Measurements from ENCODE around the gene CLMN.

The CLMN gene

DNA sequence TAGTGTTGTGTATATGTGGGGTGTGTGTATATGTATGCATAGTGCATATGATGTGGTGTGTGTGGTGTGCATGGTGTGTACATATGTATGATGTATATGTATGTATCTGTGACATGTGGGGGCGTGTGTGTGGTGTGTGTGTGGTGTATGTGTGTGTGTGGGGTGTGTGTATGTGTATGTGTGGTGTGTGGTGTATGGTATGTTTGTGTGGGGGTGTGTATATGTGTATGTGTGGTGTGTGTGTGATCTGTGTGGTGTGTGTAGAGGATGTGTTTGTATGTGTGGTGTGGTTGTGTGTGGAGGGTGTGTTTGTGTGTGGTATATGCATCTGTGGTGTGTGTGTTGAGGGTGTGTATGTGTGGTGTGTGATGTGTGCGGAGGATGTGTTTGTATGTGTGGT is 61.6 kb downstream of the CLMN start:
- DNase-seq, result no peak

GRCh38 chr14:95257521-95257920 is 62.2 kb downstream of the CLMN start:
- DNase-seq, result no peak

GRCh38 chr14:95256776-95257060 is 63.0 kb downstream of the CLMN start:
- no peak for DNase-seq

DNA sequence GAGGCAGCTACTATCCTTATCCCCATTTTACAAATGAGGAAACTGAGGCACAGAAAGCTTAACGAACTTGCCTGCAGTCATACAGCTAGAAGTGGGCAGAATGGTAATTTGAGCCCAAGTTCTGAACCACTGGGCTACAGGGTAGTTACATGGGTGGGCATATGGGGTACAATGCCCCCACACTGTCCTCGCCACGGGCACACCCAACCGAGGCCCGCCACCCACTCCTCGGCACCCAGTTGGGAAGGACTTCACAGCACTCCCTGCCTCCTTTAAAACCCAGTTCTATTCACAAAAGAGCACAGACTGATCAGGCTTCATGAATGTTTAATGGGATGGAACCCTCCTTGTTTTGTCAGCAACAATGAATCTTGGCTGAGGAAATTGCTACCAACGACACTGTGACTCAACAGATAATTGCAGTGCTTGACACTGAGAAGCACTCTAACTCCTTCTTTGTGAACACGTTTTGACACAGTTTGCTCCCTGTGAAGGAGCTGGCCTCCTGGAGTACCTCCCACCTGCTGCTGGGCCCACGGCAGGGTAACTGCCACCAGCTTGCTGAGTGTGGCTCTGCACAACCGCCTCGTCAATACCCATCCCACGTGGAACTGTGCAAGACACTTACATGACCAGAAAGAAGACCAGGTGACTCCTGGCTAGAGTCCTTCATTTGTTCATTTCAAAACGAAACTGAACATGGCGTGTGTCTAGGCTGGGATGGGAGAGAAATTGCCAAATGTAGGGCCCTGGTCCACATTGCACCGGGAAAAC is 63.5 kb downstream of the CLMN start:
- DNase-seq, result no peak

DNA sequence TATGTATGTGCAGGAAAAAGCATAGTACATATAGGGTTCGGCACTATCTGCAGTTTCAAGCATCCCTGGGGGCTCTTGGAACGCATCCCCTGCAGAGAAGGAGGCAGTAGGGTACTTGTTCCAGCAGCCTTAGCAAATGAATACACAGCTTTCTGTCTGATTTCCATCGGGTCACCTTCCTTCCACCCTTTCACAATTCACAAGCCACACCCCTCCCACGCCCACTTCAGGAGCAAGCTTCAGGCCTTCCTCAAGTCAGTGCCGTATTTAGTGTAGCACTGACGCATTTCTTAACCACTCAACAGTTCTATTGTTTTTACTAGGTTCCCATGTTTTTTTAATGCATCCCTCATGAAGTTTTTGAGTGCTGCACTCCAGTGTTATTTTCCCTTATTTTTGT is 64.2 kb downstream of the CLMN start:
- DNase-seq, result no peak

GRCh38 chr14:95255013-95255412 is 64.7 kb downstream of the CLMN start:
- DNase-seq, result no peak

DNA sequence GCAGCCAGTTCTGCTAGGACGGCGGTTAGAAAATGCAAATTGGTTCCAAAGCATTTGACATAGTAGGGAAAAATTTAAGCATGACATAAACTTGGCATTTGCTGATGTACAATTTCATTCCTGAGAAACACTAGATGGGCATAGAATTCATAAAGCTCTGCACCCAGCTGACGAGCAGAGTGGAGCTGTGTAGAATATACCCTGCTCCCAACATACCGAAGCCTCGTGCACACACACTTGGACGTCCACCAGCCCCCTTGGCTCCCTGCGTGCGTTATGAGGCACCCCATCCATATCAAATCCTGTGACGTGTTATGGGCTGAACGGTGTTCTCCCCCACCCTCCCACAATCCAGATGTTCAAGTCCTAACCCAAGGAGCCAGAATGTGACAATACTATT is 65.4 kb downstream of the CLMN start:
- no peak for DNase-seq

DNA sequence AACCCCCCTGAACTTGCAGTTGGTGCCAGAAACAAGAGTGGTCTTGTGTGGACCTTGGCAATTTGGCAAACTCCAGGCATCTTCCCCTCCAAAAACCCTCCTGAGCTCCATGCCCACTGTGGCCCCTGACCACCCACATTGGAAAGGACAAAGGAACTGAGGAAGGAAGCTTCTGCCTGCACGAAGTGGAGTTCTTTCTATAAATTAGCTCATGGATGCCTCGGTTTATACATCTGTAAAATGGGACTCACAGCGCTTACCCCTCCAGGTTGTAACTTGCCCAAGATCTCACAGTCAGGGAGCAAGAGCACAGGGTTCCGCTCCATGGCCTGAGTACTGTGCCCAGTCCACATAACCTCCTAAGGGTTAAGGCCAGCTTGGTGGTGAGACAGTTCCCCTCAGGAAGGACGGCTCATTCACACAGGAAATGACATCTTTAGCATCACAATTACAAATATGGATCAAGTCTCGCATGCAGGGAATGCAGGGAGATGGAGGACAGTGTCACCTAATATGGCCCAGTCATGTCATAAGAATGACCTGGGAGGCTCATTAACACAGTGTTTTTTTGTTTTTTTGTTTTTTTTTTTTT is 66.6 kb downstream of the CLMN start:
- DNase-seq, result no peak

DNA sequence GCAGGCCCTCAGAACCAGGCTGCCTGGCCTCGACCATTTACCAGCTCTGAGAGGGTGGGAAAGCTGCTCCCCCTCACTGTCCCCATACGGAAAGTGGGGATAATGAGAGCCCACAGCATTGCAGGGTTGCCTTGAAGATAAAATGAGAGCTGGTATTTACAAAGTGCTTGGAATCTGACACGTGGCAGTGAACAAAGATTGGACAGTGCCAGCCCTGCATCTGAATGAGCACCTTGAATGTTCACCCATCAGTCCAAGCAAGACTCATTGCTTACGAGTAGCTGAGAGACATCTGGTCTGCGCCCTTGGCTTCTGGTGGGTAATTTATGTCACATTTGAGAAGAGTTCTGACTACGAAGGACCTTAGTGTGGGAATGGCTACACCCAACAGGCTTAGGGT is 67.5 kb downstream of the CLMN start:
- DNase-seq, result no peak

DNA sequence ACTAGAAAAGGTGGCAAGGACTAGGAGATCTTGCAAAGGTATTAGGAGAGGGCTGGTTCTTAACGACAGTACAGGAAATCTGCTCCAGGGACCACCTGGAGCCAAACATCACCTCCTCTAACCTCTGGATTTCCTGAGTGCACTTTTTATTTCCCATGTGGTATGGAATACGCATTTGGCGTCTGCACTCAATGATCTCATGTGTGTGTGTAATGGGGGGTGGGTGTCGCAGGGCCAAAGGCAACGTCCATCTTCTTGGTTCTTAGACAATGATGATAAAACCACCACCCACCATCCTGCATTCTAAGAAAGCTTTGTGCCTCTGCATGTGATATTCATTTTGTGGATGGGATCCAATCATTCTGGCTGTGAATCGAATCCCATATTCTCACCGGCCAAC is 68.8 kb downstream of the CLMN start:
- no peak for DNase-seq

DNA sequence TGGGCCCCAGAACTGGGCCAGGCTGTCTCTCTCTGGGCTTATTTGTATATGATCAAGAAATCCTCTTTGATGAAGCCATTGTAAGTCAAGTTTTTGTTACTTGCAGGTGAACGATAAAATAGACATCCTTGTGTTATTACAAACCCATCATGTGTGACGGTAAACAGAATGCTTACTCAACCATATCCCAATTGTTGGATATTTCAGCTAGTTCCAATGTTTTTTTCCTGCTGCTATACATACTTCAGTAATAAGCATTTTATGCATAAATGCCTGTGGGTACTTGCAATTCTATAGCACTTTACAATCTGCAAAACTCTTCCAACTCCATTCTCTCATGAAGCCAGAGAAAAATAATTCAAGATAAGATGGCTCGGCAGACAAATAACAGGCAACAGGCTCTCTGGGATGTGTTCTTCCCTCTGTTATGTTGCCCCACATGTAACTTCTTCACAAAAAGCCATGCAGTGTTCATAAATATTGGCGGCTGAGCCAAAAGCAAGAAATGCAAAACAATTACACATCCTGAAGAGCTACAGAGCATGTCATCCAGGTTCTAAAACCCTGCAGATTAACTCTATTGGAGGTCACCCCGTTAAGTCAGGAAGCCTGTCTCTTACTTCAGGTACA is 69.5 kb downstream of the CLMN start:
- no peak for DNase-seq

DNA sequence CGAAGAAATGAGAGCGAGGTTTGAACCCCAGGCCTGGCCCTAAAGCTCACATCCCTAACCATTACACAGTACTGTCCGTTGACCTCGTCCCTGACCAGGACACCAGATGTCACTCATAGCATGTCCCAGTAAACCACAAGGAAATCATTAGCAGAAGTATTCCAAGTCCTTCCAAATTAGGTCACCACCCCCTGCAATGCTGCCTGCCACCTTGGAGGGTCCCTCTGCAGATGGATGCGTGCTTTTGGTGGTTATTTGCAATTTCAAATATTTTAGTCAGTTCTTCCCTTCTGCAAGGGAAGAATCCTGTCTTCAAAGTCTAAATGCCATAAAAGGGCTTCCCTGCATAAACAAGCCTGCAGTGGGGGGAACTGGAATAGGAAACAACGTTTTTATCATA is 71.3 kb downstream of the CLMN start:
- DNase-seq, result no peak

DNA sequence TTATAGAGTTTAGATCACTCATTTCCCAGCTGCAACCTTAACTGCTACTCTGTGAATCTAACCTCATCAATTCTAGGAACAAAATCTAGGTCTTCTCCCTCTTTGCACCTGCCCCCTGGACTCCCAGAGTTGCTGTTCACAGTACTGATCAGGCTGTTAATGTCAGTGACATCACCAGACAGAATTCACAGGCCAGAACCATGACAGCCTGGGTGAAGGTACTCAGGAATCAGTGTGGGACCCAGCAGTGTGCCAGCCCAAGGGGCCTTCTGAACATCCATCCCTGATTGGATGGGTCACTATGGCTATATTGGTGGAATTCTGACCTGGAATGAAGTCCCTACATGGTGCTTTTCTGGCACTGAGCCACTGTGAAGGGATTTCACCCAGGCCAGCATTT is 72.8 kb downstream of the CLMN start:
- no peak for DNase-seq

DNA sequence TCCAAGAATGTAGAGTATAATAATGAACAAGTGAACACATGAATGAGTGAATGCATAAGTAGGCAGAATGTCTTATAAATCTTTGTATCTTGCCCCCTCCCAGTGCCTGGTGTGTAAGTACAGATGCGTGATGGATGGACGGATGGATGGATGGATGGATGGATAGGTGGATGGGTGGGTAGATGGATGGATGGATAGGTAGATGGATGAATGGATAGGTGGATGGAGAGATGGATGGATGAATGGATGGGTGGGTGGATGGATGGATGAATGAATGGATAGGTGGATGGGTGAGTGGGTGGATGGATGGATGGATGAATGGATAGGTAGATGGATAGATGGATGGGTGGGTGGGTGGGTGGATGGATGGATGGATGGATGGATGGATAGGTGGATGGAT is 74.4 kb downstream of the CLMN start:
- DNase-seq, result no peak

GRCh38 chr14:95244587-95244986 is 75.1 kb downstream of the CLMN start:
- no peak for DNase-seq

DNA sequence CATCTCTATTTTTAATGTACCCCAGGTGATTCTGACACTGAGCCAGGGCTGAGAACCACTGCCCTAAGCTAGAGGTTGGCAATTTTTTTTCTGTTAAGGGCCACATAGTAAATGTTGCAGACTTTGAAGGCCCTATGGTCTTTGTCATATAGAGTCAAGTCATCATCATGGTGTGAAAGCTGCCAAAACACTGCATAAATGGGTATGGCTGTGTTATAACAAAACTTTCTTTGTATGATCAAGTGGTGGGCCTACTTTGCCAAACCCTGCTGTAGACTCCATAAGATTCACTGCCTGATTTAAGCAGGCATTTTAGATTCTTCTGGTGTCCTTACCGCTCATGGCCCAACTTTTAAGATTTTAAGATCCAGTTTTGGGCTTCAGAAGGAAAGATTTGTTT is 76.8 kb downstream of the CLMN start:
- no peak for DNase-seq

DNA sequence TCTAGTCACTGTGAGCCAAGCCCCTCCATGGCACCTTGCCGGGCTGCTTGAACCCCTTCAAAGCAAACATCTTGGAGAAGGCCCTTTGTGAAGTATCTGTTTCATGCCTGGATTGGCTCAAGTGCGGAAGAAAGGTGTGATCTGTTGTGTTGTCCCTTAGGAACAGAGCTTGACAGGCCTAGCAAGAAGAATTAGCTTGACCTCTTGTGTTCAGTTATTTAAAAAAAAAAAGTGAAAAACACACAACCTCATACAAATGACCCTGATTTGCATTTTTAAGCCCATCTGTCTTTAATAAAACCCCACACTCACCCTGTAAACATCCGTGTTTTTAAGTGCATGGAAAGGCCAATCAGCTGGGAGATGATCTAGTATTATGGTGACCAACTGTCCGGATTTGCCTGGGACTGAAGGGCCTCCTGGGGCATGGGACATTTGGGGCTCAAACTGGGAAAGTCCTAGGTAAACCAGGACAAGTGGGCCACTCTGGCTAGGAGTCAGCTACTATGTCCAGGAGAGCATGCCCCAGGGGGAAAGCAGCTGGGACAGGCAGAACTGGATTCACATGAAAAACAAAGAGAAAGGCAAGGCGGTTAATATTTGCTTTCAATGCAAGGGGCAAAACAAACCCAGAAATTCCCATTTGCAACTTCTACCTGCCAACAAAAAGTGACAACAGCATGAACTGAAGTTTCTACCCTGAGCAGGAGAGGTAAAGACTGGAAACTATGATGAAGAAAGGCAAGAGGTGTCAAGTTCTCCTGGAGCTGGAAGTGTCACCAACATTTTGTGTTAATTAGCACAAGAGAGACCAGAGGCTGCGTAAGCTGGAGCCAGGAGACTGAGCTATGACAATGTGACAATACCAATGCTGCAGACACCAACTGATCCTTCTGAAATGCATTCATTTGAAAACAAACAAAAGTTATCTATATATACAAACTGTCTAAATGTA is 78.6 kb downstream of the CLMN start:
- DNase-seq, result no peak

GRCh38 chr14:95238487-95239298 is 81.0 kb downstream of the CLMN start:
- no peak for DNase-seq

DNA sequence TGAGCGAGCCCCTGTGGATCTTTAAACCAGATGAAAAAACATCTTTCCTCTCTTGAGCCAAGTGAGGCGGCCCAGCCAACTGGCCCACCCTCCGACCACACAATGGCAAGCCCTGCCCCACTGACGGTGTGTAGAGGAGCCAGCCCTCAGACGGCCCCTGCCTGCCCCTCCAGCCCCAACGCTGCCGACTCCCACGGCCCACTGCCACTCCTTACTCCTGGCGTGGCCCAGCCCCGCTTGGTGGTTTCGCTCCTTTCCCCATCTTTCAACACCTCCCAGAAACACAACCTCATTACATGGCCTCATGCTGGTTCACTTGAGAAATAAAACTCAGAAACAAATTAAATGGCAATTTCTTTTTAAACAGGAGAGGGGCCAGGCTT is 81.8 kb downstream of the CLMN start:
- no peak for DNase-seq

DNA sequence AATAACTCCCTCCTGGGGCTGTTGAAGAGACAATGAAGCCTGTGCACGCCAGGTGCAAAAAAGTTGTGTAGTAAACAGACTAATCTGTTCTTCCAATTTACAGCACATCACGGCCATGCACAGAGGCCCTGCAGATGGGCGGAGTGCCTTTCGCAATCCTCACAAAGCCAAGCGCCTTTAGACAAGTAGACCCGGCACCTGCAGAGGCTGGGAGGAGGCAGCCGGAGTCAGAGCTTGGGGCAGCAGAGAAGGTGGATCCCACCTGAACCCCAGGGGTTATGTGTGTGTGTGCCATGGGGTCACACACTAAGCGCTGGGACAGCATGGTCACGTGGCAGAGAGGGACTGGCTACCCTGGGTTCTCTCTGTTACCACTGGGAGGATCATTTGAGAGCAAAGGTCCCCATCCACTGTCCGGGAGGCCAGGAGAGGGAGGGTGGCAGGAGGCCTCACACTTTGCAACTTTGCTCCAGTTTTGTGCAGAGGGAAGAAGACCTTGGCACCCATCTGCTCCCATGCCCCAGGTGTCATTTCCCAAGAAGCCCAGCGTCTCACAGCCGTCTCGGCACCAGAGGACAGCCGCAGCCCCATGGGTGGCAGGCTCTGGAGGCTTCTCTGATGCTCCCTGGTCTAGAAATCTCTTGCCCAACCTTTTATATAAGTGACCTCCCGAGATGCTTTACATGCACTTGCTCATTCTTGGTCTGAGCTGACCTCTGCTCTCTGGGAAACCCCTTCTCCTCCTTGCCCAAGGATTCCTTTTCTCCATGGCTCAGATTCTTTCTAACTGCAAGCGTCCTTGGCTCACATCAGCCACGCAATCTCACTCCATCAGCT is 82.4 kb downstream of the CLMN start:
- DNase-seq, result no peak

- DNase-seq, result no peak
Measured at GRCh38 chr14:95236221-95236620, 83.5 kb downstream of the CLMN start.

GRCh38 chr14:95235767-95236166 is 83.9 kb downstream of the CLMN start:
- DNase-seq, result no peak

Measured in NCI-H2171 (cell line).